GM23338 (cell line): ENCODE measurements around the gene GFPT2. TPM values are rescaled to one million over a fixed set of nuclear protein-coding genes. Genes with fewer than 3 reads are reported as not detected.

Experiments used
- ATAC-seq: fragments of 200-7000 bp; cut with Tn5 transposase; 3 replicates; pipeline ENCODE4 v1.9.1; 2020
- DNase-seq: peaks from one replicate; pipeline ENCODE4 v3.0.0-alpha.2; 2015; ENCODE audit warnings: low spot score
- H2AFZ ChIP-seq: fragments of 200-600 bp; sonication (generic); 2 replicates; pipeline ENCODE4 v1.8.0; 2016; ENCODE audit warnings: antibody characterized with exemption, mild to moderate bottlenecking, moderate library complexity
- H3F3A ChIP-seq: fragments of 200-600 bp; sonication (generic); replicated peaks from 2 replicates; pipeline ENCODE4 v1.8.0; 2017; ENCODE audit warnings: antibody characterized with exemption, mixed run types, low read depth
- H3K27ac ChIP-seq: fragments of 200-600 bp; sonication (generic); 2 replicates; pipeline ENCODE4 v1.6.1; 2016; ENCODE audit warnings: low read depth
- H3K27me3 ChIP-seq: fragments of 200-600 bp; sonication (generic); 2 replicates; pipeline ENCODE4 v1.8.0; 2016; ENCODE audit warnings: mild to moderate bottlenecking, mixed run types, moderate library complexity; ENCODE audit not compliant: insufficient read depth
- H3K36me3 ChIP-seq: fragments of 200-600 bp; sonication (generic); 2 replicates; pipeline ENCODE4 v1.8.0; 2016; ENCODE audit warnings: mild to moderate bottlenecking; ENCODE audit not compliant: insufficient read depth
- H3K4me1 ChIP-seq: fragments of 200-600 bp; sonication (generic); 2 replicates; pipeline ENCODE4 v1.8.0; 2016; ENCODE audit warnings: mild to moderate bottlenecking, moderate library complexity; ENCODE audit not compliant: insufficient read depth
- H3K4me2 ChIP-seq: fragments of 200-600 bp; sonication (generic); 2 replicates; pipeline ENCODE4 v1.7.1; 2017; ENCODE audit warnings: mixed run types
- H3K4me3 ChIP-seq: fragments of 200-600 bp; sonication (generic); 2 replicates; pipeline ENCODE4 v1.6.1; 2016; ENCODE audit warnings: mixed run types
- H3K79me2 ChIP-seq: fragments of 200-600 bp; sonication (generic); replicated peaks from 2 replicates; pipeline ENCODE4 v1.8.0; 2017; ENCODE audit warnings: mild to moderate bottlenecking; ENCODE audit not compliant: insufficient read depth
- H3K9me2 ChIP-seq: fragments of 200-600 bp; sonication (generic); 2 replicates; pipeline ENCODE4 v1.8.0; 2017; ENCODE audit not compliant: insufficient read depth
- H4K20me1 ChIP-seq: fragments of 200-600 bp; sonication (generic); replicated peaks from 2 replicates; pipeline ENCODE4 v1.8.0; 2017; ENCODE audit warnings: mild to moderate bottlenecking; ENCODE audit not compliant: insufficient read depth
- H3K27ac Mint-ChIP-seq: 2 replicates; pipeline ENCODE4 v1.8.0; 2020; ENCODE audit warnings: inconsistent platforms, mild to moderate bottlenecking, moderate library complexity, mixed read lengths
- H3K27me3 Mint-ChIP-seq: 3 replicates; pipeline ENCODE4 v1.8.0; 2022; ENCODE audit warnings: low read depth, mild to moderate bottlenecking, moderate library complexity, mixed read lengths, inconsistent platforms; ENCODE audit not compliant: insufficient read depth, poor library complexity
- H3K36me3 Mint-ChIP-seq: 3 replicates; pipeline ENCODE4 v1.8.0; 2021; ENCODE audit warnings: low read depth, mild to moderate bottlenecking, inconsistent platforms, moderate library complexity, mixed read lengths
- H3K4me1 Mint-ChIP-seq: 3 replicates; pipeline ENCODE4 v1.8.0; 2020; ENCODE audit warnings: mild to moderate bottlenecking, inconsistent platforms, mixed read lengths
- H3K4me3 Mint-ChIP-seq: 3 replicates; pipeline ENCODE4 v1.8.0; 2021; ENCODE audit warnings: moderate library complexity, mild to moderate bottlenecking, inconsistent platforms, mixed read lengths
- H3K9me3 Mint-ChIP-seq: 3 replicates; pipeline ENCODE4 v1.8.0; 2020; ENCODE audit warnings: moderate library complexity, mild to moderate bottlenecking, inconsistent platforms, mixed read lengths
- CTCF ChIP-seq, 2 experiments: fragments of 200-600 bp in 1 of 2; sonication (generic) in 1 of 2; conservative IDR thresholded peaks; 2 replicates each; pipeline versions ENCODE4 v1.5.1 to v1.6.1; 2016 to 2017; ENCODE audit warnings: antibody characterized with exemption in 2 of 2, low read depth in 2 of 2, mild to moderate bottlenecking in 2 of 2, moderate library complexity in 1 of 2
- EZH2 ChIP-seq: fragments of 200-600 bp; sonication (generic); IDR thresholded peaks from one replicate; pipeline ENCODE4 v1.8.0; 2017; ENCODE audit warnings: antibody characterized with exemption, mild to moderate bottlenecking, low read depth; ENCODE audit not compliant: unreplicated experiment
- EZH2phosphoT487 ChIP-seq: fragments of 200-600 bp; sonication (generic); IDR thresholded peaks from one replicate; pipeline ENCODE4 v1.8.1; 2018; ENCODE audit warnings: antibody characterized with exemption; ENCODE audit not compliant: unreplicated experiment
- NANOG ChIP-seq: IDR thresholded peaks from 2 replicates; pipeline ENCODE4 v1.6.1; 2016; ENCODE audit warnings: antibody characterized with exemption, borderline replicate concordance
- STAT1 ChIP-seq: IDR thresholded peaks from one replicate; pipeline ENCODE4 v1.6.1; 2016; ENCODE audit warnings: antibody characterized with exemption; ENCODE audit not compliant: unreplicated experiment
- ZNF114 ChIP-seq: fragments of 250-450 bp; sonication (Bioruptor Pico); IDR thresholded peaks from 2 replicates; pipeline ENCODE4 v1.5.0; 2020; ENCODE audit warnings: mild to moderate bottlenecking, moderate library complexity
- ZNF331 ChIP-seq: fragments of 250-450 bp; sonication (Bioruptor Pico); IDR thresholded peaks from 2 replicates; pipeline ENCODE4 v1.5.0; 2020; ENCODE audit warnings: low read depth, mild to moderate bottlenecking, moderate library complexity
- polyA plus RNA-seq: library from polyadenylated mRNA; unstranded; fragments of >200 nt; fragmentation: Nextera tagmentation; extraction: Ambion mirVana; gene quantifications from 2 replicates; pipeline ENCODE4 v1.2.1, GENCODE V29; 2016
- total RNA-seq: library from RNA; depleted of rRNA; stranded (reverse); fragments of >200 nt; shearing (Covaris generic); gene quantifications from 2 replicates; pipeline ENCODE4 v1.2.3, GENCODE V29; 2014
- TF ChIP-seq, protein P1 (sequence below): IDR thresholded peaks from one replicate; pipeline ENCODE4 v1.6.1; 2018; ENCODE audit warnings: antibody characterized with exemption; ENCODE audit not compliant: unreplicated experiment

Gene GFPT2
- total and polyA plus RNA-seq, 2 experiments from 2014 or later, result 82.6 to 120 TPM

DNA sequence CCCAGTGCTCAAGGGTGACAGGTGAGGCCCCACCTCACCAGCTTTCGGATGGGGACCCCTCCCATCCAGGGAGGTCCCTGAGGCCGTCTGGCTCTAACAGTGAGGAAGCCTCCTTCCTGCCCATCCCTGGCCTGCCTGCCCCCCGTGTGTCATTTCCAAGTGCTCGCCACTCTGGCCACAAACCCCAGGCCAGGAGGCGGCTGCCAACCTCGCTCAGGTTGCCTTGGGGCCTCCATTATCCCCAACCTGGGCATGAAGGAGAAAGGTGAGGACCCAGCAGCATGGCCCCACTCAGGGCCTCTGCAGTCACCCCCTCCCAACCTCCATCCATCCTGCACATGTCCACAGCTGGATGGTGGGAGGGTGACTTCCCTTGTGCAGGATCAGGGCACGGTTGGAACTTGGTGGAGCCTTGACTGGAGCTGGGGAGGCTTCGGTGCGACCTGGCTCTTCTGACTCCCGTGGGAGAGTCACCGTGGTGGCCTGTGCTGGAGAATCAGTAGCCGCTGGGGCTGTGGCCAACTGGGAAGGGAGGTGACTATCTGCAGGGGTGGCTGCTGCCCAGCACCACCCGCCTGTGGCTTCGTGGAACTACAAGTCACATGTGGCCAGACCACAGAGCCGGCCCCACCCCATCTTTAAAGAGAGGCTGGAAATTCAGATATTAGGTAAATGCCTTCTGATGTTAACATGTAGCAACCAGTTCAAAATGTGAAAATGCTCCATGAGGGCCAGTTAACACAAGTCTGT is 37.5 kb upstream of the GFPT2 start:
- Histone ChIP-seq H3K9me2 (no peaks in the 10 kb centered on the region), H3K36me3 (no peaks in the 10 kb centered on the region), H3K4me1 (no peaks in the 10 kb centered on the region), H3K4me2 (no peak overlapping the region), H3K27ac (no peak overlapping the region), H4K20me1 (no peaks in the 10 kb centered on the region), H3K27me3 (no peaks in the 10 kb centered on the region), H3K4me3 (no peak overlapping the region), H3F3A (0 out of 2 replicates have a peak, but pooled peaks cover 3% of the 10 kb centered on the region), H2AFZ (no peak overlapping the region), H3K79me2 (no peaks in the 10 kb centered on the region)
- Mint-ChIP-seq H3K36me3 (no peaks in the 10 kb centered on the region), H3K27me3 (peaks cover 11% of the 10 kb centered on the region), H3K9me3 (0 out of 3 replicates have a peak, but pooled peaks cover 3% of the 10 kb centered on the region), H3K27ac (no peak overlapping the region), H3K4me3 (no peak overlapping the region), H3K4me1 (peaks cover 13% of the 10 kb centered on the region)
- DNase-seq, result peak; percentile 28
- peak; percentile 25 for ATAC-seq
- TF ChIP-seq STAT1 (no peak), EZH2 (no peak), NANOG (no peak), CTCF (conservative IDR thresholded peaks at IDR 0.05; ENCODE audit: low read depth in 2 of 2) (peak; percentile 8 to 39; a peak in 2 of 4 replicates)

GRCh38 chr5:180389252-180390101 is 36.3 kb upstream of the GFPT2 start:
- no peak overlapping the region for H3K27ac Mint-ChIP-seq
- TF ChIP-seq ZNF331, result no peak
- TF ChIP-seq, protein P1, sequence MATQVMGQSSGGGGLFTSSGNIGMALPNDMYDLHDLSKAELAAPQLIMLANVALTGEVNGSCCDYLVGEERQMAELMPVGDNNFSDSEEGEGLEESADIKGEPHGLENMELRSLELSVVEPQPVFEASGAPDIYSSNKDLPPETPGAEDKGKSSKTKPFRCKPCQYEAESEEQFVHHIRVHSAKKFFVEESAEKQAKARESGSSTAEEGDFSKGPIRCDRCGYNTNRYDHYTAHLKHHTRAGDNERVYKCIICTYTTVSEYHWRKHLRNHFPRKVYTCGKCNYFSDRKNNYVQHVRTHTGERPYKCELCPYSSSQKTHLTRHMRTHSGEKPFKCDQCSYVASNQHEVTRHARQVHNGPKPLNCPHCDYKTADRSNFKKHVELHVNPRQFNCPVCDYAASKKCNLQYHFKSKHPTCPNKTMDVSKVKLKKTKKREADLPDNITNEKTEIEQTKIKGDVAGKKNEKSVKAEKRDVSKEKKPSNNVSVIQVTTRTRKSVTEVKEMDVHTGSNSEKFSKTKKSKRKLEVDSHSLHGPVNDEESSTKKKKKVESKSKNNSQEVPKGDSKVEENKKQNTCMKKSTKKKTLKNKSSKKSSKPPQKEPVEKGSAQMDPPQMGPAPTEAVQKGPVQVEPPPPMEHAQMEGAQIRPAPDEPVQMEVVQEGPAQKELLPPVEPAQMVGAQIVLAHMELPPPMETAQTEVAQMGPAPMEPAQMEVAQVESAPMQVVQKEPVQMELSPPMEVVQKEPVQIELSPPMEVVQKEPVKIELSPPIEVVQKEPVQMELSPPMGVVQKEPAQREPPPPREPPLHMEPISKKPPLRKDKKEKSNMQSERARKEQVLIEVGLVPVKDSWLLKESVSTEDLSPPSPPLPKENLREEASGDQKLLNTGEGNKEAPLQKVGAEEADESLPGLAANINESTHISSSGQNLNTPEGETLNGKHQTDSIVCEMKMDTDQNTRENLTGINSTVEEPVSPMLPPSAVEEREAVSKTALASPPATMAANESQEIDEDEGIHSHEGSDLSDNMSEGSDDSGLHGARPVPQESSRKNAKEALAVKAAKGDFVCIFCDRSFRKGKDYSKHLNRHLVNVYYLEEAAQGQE, result no peak
- TF ChIP-seq EZH2phosphoT487, result no peak
- TF ChIP-seq ZNF114 (CRISPR knock-in tag), result no peak

More at GRCh38 chr5:180389252-180390101, 36.3 kb upstream of the GFPT2 start:
- H3K9me2 ChIP-seq, result no peaks in the 10 kb centered on the region
- peaks cover 14% of the 10 kb centered on the region for H3K27me3 Mint-ChIP-seq
- H3K4me3 Mint-ChIP-seq, result no peak overlapping the region; the same call in 2 of the 3 replicates
- H3K36me3 ChIP-seq, result no peaks in the 10 kb centered on the region
- H3K4me3 ChIP-seq, result no peak overlapping the region
- H3K79me2 ChIP-seq, result no peaks in the 10 kb centered on the region
- no peaks in the 10 kb centered on the region for H3K4me1 ChIP-seq
- H2AFZ ChIP-seq, result peak overlapping the region; percentile 88
- peak; percentile 22 for DNase-seq
- H3K4me2 ChIP-seq, result no peak overlapping the region
- H3K27me3 ChIP-seq, result no peaks in the 10 kb centered on the region
- H3K27ac ChIP-seq, result no peak overlapping the region
- peaks cover 3% of the 10 kb centered on the region; the same call in 1 of the 3 replicates for H3K9me3 Mint-ChIP-seq
- peak; percentile 75 for ATAC-seq
- H3K36me3 Mint-ChIP-seq, result no peaks in the 10 kb centered on the region
- no peaks in the 10 kb centered on the region for H4K20me1 ChIP-seq
- H3K4me1 Mint-ChIP-seq, result peaks cover 13% of the 10 kb centered on the region
- H3F3A ChIP-seq, result 0 out of 2 replicates have a peak, but pooled peaks cover 3% of the 10 kb centered on the region
